ENCODE measurements around the gene EMP3. TPM values are rescaled to one million over a fixed set of nuclear protein-coding genes. Genes with fewer than 3 reads are reported as not detected.
"Not testable (repeated sequence)": the region's sequence is repeated elsewhere in the genome, so short reads cannot be mapped to it uniquely, and the experiment has no call there.

Gene EMP3
- total RNA-seq, 2 donors from 2014 or later: 5.9 to 38.6 TPM

- 74% methylated on average over 7 of the region's 7 CpGs for WGBS
- H3K4me3 ChIP-seq: no peak overlapping the region
- intact Hi-C loops (cut with DNase I): no loop called here
Measured at GRCh38 chr19:48315712-48316111, 9.6 kb upstream of the EMP3 start.

DNA sequence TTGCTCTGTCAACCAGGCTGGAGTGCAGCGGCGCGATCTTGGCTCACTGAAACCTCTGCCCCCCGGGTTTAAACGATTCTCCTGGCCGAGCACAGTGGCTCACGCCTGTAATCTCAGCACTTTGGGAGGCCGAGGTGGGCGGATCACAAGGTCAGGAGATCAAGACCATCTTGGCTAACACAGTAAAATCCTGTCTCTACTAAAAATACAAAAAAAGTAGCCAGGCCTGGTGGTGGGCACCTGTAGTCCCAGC lies 7.7 kb upstream of the EMP3 start:
- H3K4me1 ChIP-seq (replicated peaks); H3K4me3 ChIP-seq; H3K27me3 ChIP-seq (replicated peaks; ENCODE audit: insufficient read depth); intact Hi-C loops (cut with DNase I); H3K36me3 ChIP-seq; H3K27ac ChIP-seq; DNase-seq (ENCODE audit: low spot score); H3K9me3 ChIP-seq: not testable (repeated sequence)
- 46% methylated on average over 9 of the region's 9 CpGs for WGBS

More at GRCh38 chr19:48315712-48316111, 9.6 kb upstream of the EMP3 start:
- TF ChIP-seq, protein P1, sequence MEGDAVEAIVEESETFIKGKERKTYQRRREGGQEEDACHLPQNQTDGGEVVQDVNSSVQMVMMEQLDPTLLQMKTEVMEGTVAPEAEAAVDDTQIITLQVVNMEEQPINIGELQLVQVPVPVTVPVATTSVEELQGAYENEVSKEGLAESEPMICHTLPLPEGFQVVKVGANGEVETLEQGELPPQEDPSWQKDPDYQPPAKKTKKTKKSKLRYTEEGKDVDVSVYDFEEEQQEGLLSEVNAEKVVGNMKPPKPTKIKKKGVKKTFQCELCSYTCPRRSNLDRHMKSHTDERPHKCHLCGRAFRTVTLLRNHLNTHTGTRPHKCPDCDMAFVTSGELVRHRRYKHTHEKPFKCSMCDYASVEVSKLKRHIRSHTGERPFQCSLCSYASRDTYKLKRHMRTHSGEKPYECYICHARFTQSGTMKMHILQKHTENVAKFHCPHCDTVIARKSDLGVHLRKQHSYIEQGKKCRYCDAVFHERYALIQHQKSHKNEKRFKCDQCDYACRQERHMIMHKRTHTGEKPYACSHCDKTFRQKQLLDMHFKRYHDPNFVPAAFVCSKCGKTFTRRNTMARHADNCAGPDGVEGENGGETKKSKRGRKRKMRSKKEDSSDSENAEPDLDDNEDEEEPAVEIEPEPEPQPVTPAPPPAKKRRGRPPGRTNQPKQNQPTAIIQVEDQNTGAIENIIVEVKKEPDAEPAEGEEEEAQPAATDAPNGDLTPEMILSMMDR (IDR thresholded peaks at IDR 0.05): no peak
- no peak for TF ChIP-seq POLR2A (IDR thresholded peaks at IDR 0.05)
- no peak for TF ChIP-seq POLR2AphosphoS5 (IDR thresholded peaks at IDR 0.05)
- DNase-seq (ENCODE audit: low spot score): no peak
- Histone ChIP-seq H3K27me3 (replicated peaks; ENCODE audit: insufficient read depth) (no peaks in the 10 kb centered on the region), H3K9me3 (no peaks in the 10 kb centered on the region), H3K36me3 (no peaks in the 10 kb centered on the region), H3K4me1 (replicated peaks) (no peaks in the 10 kb centered on the region), H3K27ac (no peak overlapping the region)

DNA sequence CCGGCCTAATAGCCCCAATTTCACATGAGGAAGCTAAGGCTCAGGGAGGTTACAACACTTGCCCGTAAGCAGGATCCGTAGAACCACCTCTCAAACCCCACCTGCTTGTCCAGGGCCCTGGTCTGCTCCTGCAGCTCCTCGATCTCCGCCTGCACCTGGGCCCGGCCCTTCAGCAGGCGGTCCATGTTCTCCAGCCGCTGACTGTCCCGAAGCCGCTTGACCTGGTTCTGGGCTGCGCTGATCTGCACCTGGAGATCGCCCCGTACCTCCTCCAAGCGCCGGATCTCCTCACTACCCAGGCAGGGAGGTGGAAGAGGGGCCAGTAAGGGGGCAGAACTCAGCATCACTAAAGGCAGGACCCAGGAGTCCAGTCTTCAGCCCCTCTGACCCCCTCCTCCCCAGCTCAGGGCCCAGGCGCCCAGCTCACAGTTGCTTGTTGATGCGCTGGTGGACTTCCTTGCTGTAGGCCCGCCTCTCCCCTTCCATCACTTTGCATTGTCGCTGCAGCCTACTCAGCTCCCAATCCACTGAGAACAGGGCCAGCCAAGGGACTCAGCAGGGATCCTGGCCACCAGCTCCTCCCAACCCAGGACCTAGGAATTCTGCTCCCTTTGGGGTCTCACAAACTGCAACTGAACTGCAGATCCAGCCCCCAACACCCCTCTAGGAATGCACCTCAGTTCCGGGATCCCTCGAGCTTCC lies 6.9 kb upstream of the EMP3 start:
- Histone ChIP-seq H3K27ac (no peak overlapping the region), H3K4me3 (no peak overlapping the region), H3K9me3 (no peaks in the 10 kb centered on the region), H3K27me3 (replicated peaks; ENCODE audit: insufficient read depth) (no peaks in the 10 kb centered on the region), H3K36me3 (no peaks in the 10 kb centered on the region), H3K4me1 (replicated peaks) (peaks cover 2% of the 10 kb centered on the region)
- TF ChIP-seq POLR2A (IDR thresholded peaks at IDR 0.05) (no peak), POLR2AphosphoS5 (IDR thresholded peaks at IDR 0.05) (no peak)
- TF ChIP-seq, protein P1 (IDR thresholded peaks at IDR 0.05): no peak
- 95% methylated on average over 21 of the region's 21 CpGs for WGBS
- intact Hi-C loops (cut with DNase I): no loop called here
- DNase-seq (ENCODE audit: low spot score): no peak

DNA sequence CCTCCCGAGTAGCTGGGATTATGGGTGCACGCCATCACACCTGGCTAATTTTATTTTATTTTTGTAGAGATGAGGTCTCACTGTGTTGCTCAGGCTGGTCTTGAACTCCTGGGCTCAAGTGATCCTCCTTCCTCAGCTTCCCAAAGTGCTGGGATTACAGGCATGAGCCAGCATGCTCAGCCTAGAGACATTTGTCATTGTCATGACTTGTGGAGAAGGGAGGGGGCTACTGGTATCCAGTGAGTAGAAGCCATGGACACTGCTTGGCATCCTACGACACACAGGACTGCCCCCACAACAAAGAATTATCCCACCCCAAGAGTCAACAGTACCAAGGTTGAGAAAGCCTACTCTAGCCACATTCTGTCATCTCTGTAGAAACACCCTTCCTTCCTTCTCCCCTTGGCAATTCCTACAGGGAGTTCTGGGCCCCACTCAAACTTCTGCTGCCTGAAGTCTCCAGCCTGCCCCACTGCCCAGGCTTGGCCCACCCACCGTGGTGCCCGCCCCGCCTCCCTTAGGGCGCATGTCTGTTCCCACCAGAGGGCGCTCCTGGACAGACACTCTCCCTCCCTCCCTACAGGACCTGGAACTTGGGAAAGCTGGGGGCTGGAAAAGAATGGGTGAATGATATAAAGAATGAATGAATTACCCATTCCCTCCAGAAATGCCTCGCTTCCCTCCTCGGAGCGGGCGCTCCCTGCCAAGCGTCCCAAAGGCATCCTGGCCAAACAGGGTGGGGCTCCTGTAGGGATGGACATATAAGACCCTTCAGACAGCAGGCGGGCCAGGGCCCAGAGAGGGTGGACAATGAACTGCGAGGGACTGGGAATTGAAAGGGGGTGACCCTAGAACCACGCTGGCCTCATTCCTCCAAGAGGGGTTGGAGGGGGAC lies 5.5 kb upstream of the EMP3 start:
- Histone ChIP-seq H3K4me1 (replicated peaks) (peaks cover 2% of the 10 kb centered on the region), H3K36me3 (no peaks in the 10 kb centered on the region), H3K4me3 (no peak overlapping the region), H3K27ac (peak overlapping the region; percentile 98 to 99), H3K27me3 (replicated peaks; ENCODE audit: insufficient read depth) (no peaks in the 10 kb centered on the region), H3K9me3 (no peaks in the 10 kb centered on the region)
- peak; percentile 77 for DNase-seq (ENCODE audit: low spot score)
- no peak for TF ChIP-seq POLR2A (IDR thresholded peaks at IDR 0.05)
- TF ChIP-seq, protein P1 (IDR thresholded peaks at IDR 0.05): peak; percentile 29 to 85 (median 76)
- intact Hi-C loops (cut with DNase I): loop anchor here (2.0 kb wide), 1 partner anchor 71 kb away; the partner anchor contains the start of gene KDELR1
- 43% methylated on average over 16 of the region's 16 CpGs for WGBS

DNA sequence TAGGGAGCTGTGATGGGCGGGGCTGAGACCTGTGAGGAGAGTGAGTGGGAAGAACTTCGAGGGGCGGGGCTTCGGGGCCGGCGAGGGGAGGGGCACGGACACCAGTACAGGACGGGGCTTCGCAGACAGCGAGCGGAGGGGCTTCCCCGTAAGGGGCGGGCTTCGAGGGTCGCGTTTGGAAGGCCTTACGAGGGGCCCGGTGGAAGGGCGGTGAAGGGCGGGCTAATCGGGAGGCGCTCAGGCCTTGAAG lies 4.1 kb upstream of the EMP3 start:
- peak; percentile 98 for DNase-seq (ENCODE audit: low spot score)
- Histone ChIP-seq H3K27ac (peak overlapping the region; percentile 98 to 99), H3K9me3 (no peaks in the 10 kb centered on the region), H3K27me3 (replicated peaks; ENCODE audit: insufficient read depth) (no peaks in the 10 kb centered on the region), H3K4me1 (replicated peaks) (peaks cover 6% of the 10 kb centered on the region), H3K36me3 (no peaks in the 10 kb centered on the region), H3K4me3 (peak overlapping the region; percentile 41 to 58)
- intact Hi-C loops (cut with DNase I): loop anchor here (2.0 kb wide), 1 partner anchor 70 kb away; the partner anchor contains the start of gene KDELR1
- TF ChIP-seq, protein P1 (IDR thresholded peaks at IDR 0.05): no peak
- TF ChIP-seq POLR2AphosphoS5 (IDR thresholded peaks at IDR 0.05) (no peak), POLR2A (IDR thresholded peaks at IDR 0.05) (peak; percentile 41)
- WGBS: 2% methylated on average over 22 of the region's 22 CpGs
